ENCODE results near the gene NCKAP5L. TPM values are rescaled to one million over a fixed set of nuclear protein-coding genes. Genes with fewer than 3 reads are reported as not detected.

NCKAP5L gene
- total RNA-seq, 2 donors from 2014 or later: 17.3 to 63.1 TPM

DNA sequence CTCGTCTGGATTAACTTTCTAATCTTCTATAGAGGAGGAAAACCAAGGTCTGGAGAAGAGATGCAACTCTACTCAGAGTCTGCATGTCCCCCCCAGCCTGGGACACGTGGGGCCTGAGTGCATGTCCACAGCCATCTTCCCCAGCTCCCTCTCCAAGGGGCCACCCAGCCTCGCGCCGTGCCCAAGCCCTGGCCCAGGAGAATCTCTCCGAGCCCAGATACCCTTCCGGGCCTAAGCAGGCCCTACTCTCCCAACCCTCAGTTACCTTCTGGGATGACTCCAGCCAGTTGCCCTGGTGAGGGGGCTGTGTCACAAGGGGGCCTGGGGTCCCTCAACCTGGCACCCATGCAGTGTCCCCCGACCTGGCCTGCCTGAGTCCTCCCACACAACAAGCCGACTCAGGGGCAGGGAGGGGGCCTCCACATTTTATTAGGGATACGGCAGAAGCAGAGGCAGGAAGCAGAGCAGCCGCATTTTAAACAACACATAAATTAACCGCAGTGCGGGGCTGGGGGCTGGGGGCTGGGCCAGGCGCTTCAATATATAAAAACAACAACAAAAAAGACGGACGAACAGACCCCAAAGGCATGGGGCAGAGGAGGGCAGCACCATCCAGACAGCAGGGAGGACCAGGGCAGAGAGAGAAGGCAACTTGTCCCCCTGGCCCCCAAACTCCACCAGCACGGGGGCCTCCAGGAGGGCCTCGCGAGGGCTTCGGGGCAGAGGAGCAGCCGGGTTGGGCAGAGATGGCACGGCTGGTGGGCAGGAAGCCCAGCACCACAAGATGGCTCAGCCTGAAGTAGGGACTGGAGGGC, 37.3 kb downstream of the NCKAP5L start:
- 74% methylated on average over 21 of the region's 22 CpGs for WGBS

GRCh38 chr12:49789992-49790391, 38.2 kb downstream of the NCKAP5L start:
- DNase-seq (ENCODE audit: low spot score): no peak
- Histone ChIP-seq H3K27ac (no peak overlapping the region), H3K36me3 (no peaks in the 10 kb centered on the region), H3K9me3 (no peaks in the 10 kb centered on the region), H3K4me3 (no peak overlapping the region), H3K27me3 (replicated peaks; ENCODE audit: insufficient read depth) (no peaks in the 10 kb centered on the region), H3K4me1 (replicated peaks) (no peaks in the 10 kb centered on the region)
- 88% methylated on average over 3 of the region's 3 CpGs for WGBS
- intact Hi-C loops (cut with DNase I): no loop called here
- TF ChIP-seq POLR2A (IDR thresholded peaks at IDR 0.05): no peak
- no peak for TF ChIP-seq CTCF (IDR thresholded peaks at IDR 0.05)
- no peak for TF ChIP-seq POLR2AphosphoS5 (IDR thresholded peaks at IDR 0.05)

More for the DNA sequence above, 37.3 kb downstream of the NCKAP5L start:
- no peak for DNase-seq (ENCODE audit: low spot score)
- Histone ChIP-seq H3K4me1 (replicated peaks) (no peaks in the 10 kb centered on the region), H3K4me3 (no peak overlapping the region), H3K27me3 (replicated peaks; ENCODE audit: insufficient read depth) (no peaks in the 10 kb centered on the region), H3K9me3 (no peaks in the 10 kb centered on the region), H3K36me3 (no peaks in the 10 kb centered on the region), H3K27ac (no peak overlapping the region)
- intact Hi-C loops (cut with DNase I): no loop called here
- TF ChIP-seq POLR2AphosphoS5 (IDR thresholded peaks at IDR 0.05): no peak
- no peak for TF ChIP-seq CTCF (IDR thresholded peaks at IDR 0.05)

GRCh38 chr12:49787672-49788071, 40.5 kb downstream of the NCKAP5L start:
- DNase-seq (ENCODE audit: low spot score): no peak
- WGBS: 94% methylated on average over 2 of the region's 2 CpGs
- Histone ChIP-seq H3K36me3 (no peaks in the 10 kb centered on the region), H3K4me1 (replicated peaks) (no peaks in the 10 kb centered on the region), H3K9me3 (no peaks in the 10 kb centered on the region), H3K27me3 (replicated peaks; ENCODE audit: insufficient read depth) (no peaks in the 10 kb centered on the region), H3K4me3 (no peak overlapping the region), H3K27ac (no peak overlapping the region)
- TF ChIP-seq POLR2A (IDR thresholded peaks at IDR 0.05) (no peak), POLR2AphosphoS5 (IDR thresholded peaks at IDR 0.05) (no peak), CTCF (IDR thresholded peaks at IDR 0.05) (no peak)
- intact Hi-C loops (cut with DNase I): no loop called here

DNA sequence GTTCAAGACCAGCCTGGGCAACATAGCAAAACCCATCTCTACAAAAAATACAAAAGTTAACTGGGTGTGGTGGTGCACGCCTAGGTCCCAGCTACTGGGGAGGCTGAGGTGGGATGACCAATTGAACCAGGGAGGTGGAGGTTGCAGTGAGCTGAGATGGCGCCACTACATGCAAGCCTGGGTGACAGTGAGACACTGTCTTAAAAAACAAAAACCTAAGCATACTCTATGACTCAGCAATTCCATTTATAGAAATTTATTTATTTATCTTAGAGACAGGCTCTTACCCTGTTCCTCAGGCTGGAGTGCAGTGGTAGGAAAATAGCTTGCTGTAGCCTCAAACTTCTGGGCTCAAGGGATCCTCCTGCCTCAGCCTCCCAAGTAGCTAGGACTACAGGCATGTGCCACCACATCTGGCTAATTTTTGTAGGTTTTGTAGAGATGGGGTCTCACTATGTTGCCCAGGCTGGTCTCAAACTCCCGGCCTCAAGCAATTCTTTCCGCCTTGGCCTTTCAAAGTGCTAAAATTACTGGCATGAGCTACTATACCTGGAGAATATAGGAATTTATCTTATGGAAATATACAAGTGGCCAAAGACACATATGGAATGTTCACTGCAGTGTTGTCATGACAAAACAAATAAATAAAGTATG, 43.3 kb downstream of the NCKAP5L start:
- no peak for DNase-seq (ENCODE audit: low spot score)
- no peak overlapping the region for H3K4me3 ChIP-seq
- no peaks in the 10 kb centered on the region for H3K4me1 ChIP-seq (replicated peaks)
- intact Hi-C loops (cut with DNase I): no loop called here
- H3K36me3 ChIP-seq: no peaks in the 10 kb centered on the region
- TF ChIP-seq POLR2AphosphoS5 (IDR thresholded peaks at IDR 0.05) (no peak), CTCF (IDR thresholded peaks at IDR 0.05) (no peak), POLR2A (IDR thresholded peaks at IDR 0.05) (no peak)
- no peaks in the 10 kb centered on the region for H3K27me3 ChIP-seq (replicated peaks; ENCODE audit: insufficient read depth)
- H3K27ac ChIP-seq: no peak overlapping the region
- WGBS: 87% methylated on average over 4 of the region's 4 CpGs
- H3K9me3 ChIP-seq: no peaks in the 10 kb centered on the region

Data from prostate gland (tissue), 2 donors.